Liver (tissue), 9 donors: ENCODE measurements around the gene PSPC1. TPM values are rescaled to one million over a fixed set of nuclear protein-coding genes. Genes with fewer than 3 reads are reported as not detected.

Experiments used
- DNase-seq: peaks from one replicate; pipeline ENCODE4 v3.0.0-alpha.2; 2017; ENCODE audit warnings: low spot score
- H3K27ac ChIP-seq, 2 donors: one replicate each; pipeline ENCODE4 v1.7.0; 2013; ENCODE audit warnings: inconsistent platforms in 2 of 2, low read length in 2 of 2, control low read depth in 1 of 2, low read depth in 1 of 2, mild to moderate bottlenecking in 1 of 2
- H3K27me3 ChIP-seq, 4 donors: one replicate each; pipeline versions ENCODE4 v1.6.1 to v1.7.0; 2013; ENCODE audit warnings: low read length in 3 of 4, inconsistent platforms in 1 of 4, mild to moderate bottlenecking in 1 of 4, moderate library complexity in 1 of 4; ENCODE audit not compliant: control insufficient read depth in 4 of 4, insufficient read depth in 4 of 4
- H3K36me3 ChIP-seq, 4 donors: one replicate each; pipeline versions ENCODE4 v1.6.1 to v1.7.0; 2013; ENCODE audit warnings: low read length in 3 of 4, mild to moderate bottlenecking in 3 of 4, low read depth in 1 of 4, moderate library complexity in 1 of 4; ENCODE audit not compliant: control insufficient read depth in 4 of 4, insufficient read depth in 3 of 4
- H3K4me1 ChIP-seq, 4 donors: one replicate each; pipeline versions ENCODE4 v1.6.1 to v1.7.0; 2013; ENCODE audit warnings: low read length in 3 of 4, mild to moderate bottlenecking in 3 of 4, moderate library complexity in 1 of 4; ENCODE audit not compliant: control insufficient read depth in 4 of 4, insufficient read depth in 4 of 4
- H3K4me3 ChIP-seq, 3 donors: one replicate each; pipeline versions ENCODE4 v1.6.1 to v1.7.0; 2013; ENCODE audit warnings: low read length in 3 of 3, control low read depth in 1 of 3, low read depth in 1 of 3, mild to moderate bottlenecking in 1 of 3
- H3K9ac ChIP-seq, 2 donors: one replicate each; pipeline ENCODE4 v1.7.0; 2013; ENCODE audit warnings: low read length in 2 of 2, mild to moderate bottlenecking in 2 of 2, moderate library complexity in 2 of 2, control low read depth in 1 of 2, low read depth in 1 of 2
- H3K9me3 ChIP-seq, 4 donors: one replicate each; pipeline versions ENCODE4 v1.6.1 to v1.7.0; 2013; ENCODE audit warnings: low read length in 3 of 4; ENCODE audit not compliant: control insufficient read depth in 4 of 4
- ATF3 ChIP-seq: IDR thresholded peaks from 2 replicates; pipeline ENCODE4 v1.6.1; 2016; ENCODE audit warnings: antibody characterized with exemption
- CTCF ChIP-seq: fragments of 150-350 bp; IDR thresholded peaks from 2 replicates; pipeline ENCODE4 v1.5.1; 2017; ENCODE audit warnings: improper control_type of control experiment, low read depth, low read length; ENCODE audit not compliant: missing input control
- EGR1 ChIP-seq, 2 donors: IDR thresholded peaks; 2 replicates each; pipeline ENCODE4 v1.6.1; 2016 to 2018; ENCODE audit warnings: antibody characterized with exemption in 2 of 2, low read depth in 2 of 2
- FOXA1 ChIP-seq: IDR thresholded peaks from 2 replicates; pipeline ENCODE4 v1.6.1; 2016; ENCODE audit warnings: antibody characterized with exemption
- FOXA2 ChIP-seq: IDR thresholded peaks from 2 replicates; pipeline ENCODE4 v1.6.1; 2016; ENCODE audit warnings: antibody characterized with exemption
- GABPA ChIP-seq, 2 donors: IDR thresholded peaks in 1 of 2; conservative IDR thresholded peaks in 1 of 2; 2 replicates each; pipeline ENCODE4 v1.6.1; 2016; ENCODE audit warnings: antibody characterized with exemption in 2 of 2, mild to moderate bottlenecking in 1 of 2, moderate library complexity in 1 of 2
- HNF4A ChIP-seq, 2 donors: conservative IDR thresholded peaks; 2 replicates each; pipeline ENCODE4 v1.6.1; 2016; ENCODE audit warnings: antibody characterized with exemption in 2 of 2, mild to moderate bottlenecking in 2 of 2
- HNF4G ChIP-seq: IDR thresholded peaks from 2 replicates; pipeline ENCODE4 v1.6.1; 2016; ENCODE audit warnings: antibody characterized with exemption
- JUND ChIP-seq, 2 donors: IDR thresholded peaks; 2 replicates each; pipeline ENCODE4 v1.6.1; 2016; ENCODE audit warnings: antibody characterized with exemption in 2 of 2
- MAX ChIP-seq: IDR thresholded peaks from 2 replicates; pipeline ENCODE4 v1.6.1; 2016; ENCODE audit warnings: antibody characterized with exemption
- NR2F2 ChIP-seq: IDR thresholded peaks from 2 replicates; pipeline ENCODE4 v1.6.1; 2016; ENCODE audit warnings: antibody characterized with exemption
- RAD21 ChIP-seq, 2 donors: IDR thresholded peaks; 2 replicates each; pipeline ENCODE4 v1.6.1; 2016; ENCODE audit warnings: antibody characterized with exemption in 2 of 2, mild to moderate bottlenecking in 2 of 2
- RXRA ChIP-seq, 2 donors: IDR thresholded peaks; 2 replicates each; pipeline ENCODE4 v1.6.1; 2017 to 2018; ENCODE audit warnings: antibody characterized with exemption in 2 of 2, mild to moderate bottlenecking in 1 of 2
- SP1 ChIP-seq: IDR thresholded peaks from 2 replicates; pipeline ENCODE4 v1.6.1; 2018; ENCODE audit warnings: antibody characterized with exemption, mild to moderate bottlenecking
- TAF1 ChIP-seq: conservative IDR thresholded peaks from 2 replicates; pipeline ENCODE4 v1.6.1; 2016; ENCODE audit warnings: antibody characterized with exemption, mild to moderate bottlenecking
- YY1 ChIP-seq: IDR thresholded peaks from 2 replicates; pipeline ENCODE4 v1.6.1; 2016; ENCODE audit warnings: antibody characterized with exemption, mild to moderate bottlenecking
- ZBTB33 ChIP-seq: IDR thresholded peaks from 2 replicates; pipeline ENCODE4 v1.6.1; 2016; ENCODE audit warnings: antibody characterized with exemption
- WGBS: extraction: QIAGEN DNeasy Blood & Tissue Kit; methylation state at CpG from one replicate; pipeline ENCODE4 v1.1.7; 2013; 5-methylcytosine and 5-hydroxymethylcytosine counted together
- polyA plus RNA-seq, 2 donors: library from polyadenylated mRNA; stranded (reverse) in 1 of 2; unstranded in 1 of 2; fragments of 200-250 nt in 1 of 2; fragments of >200 nt in 1 of 2; fragmentation: Nextera tagmentation in 1 of 2; extraction: Ambion mirVana in 1 of 2; gene quantifications; one replicate each; pipeline versions ENCODE4 v1.2.1 to v1.2.3, GENCODE V29; 2013 to 2015
- total RNA-seq, 2 donors: library from RNA; depleted of rRNA; stranded (reverse); fragments of >200 nt; gene quantifications; one replicate each; pipeline ENCODE4 v1.2.3, GENCODE V29; 2014
- TF ChIP-seq, protein P1 (sequence below): IDR thresholded peaks from 2 replicates; pipeline ENCODE4 v1.6.1; 2016; ENCODE audit warnings: antibody characterized with exemption, mild to moderate bottlenecking
- donor health status: healthy.
- donor health status: healthy.
- donor health status: healthy.
- donor health status: healthy.
- donor health status: healthy.

Gene PSPC1
- total and polyA plus RNA-seq, 4 donors, result 7.8 to 38.2 (median 20.1) TPM

DNA sequence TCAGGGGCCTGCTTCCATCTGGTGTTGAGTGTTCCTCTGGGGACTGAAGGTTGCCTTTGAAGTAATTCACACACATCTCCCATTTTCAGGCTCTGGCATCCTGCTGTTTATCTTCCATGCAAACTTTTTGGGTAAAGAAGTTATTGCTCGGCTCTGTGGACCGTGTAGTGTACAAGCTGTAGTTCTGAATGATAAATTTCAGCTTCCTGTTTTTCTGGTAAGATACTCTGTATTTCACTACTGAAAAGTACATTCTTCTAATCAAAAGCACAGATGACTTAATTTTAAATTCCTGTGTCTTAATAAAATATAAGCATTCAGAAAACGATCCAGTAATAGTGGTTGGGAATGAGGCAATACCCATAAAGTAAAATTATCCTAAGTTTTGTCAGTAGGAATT is 112.6 kb downstream of the PSPC1 start:
- no peaks in the 10 kb centered on the region for H3K27me3 ChIP-seq
- no peaks in the 10 kb centered on the region for H3K4me1 ChIP-seq
- 79% methylated on average over 3 of the region's 3 CpGs for WGBS
- peaks cover 26 to 79% (median 66%) of the 10 kb centered on the region in 4 donors for H3K36me3 ChIP-seq
- H3K9ac ChIP-seq, result no peak overlapping the region
- no peak overlapping the region for H3K27ac ChIP-seq
- no peak overlapping the region for H3K4me3 ChIP-seq
- no peak for TF ChIP-seq RXRA (IDR thresholded peaks at IDR 0.05)
- no peak for TF ChIP-seq ATF3
- TF ChIP-seq, protein P1, sequence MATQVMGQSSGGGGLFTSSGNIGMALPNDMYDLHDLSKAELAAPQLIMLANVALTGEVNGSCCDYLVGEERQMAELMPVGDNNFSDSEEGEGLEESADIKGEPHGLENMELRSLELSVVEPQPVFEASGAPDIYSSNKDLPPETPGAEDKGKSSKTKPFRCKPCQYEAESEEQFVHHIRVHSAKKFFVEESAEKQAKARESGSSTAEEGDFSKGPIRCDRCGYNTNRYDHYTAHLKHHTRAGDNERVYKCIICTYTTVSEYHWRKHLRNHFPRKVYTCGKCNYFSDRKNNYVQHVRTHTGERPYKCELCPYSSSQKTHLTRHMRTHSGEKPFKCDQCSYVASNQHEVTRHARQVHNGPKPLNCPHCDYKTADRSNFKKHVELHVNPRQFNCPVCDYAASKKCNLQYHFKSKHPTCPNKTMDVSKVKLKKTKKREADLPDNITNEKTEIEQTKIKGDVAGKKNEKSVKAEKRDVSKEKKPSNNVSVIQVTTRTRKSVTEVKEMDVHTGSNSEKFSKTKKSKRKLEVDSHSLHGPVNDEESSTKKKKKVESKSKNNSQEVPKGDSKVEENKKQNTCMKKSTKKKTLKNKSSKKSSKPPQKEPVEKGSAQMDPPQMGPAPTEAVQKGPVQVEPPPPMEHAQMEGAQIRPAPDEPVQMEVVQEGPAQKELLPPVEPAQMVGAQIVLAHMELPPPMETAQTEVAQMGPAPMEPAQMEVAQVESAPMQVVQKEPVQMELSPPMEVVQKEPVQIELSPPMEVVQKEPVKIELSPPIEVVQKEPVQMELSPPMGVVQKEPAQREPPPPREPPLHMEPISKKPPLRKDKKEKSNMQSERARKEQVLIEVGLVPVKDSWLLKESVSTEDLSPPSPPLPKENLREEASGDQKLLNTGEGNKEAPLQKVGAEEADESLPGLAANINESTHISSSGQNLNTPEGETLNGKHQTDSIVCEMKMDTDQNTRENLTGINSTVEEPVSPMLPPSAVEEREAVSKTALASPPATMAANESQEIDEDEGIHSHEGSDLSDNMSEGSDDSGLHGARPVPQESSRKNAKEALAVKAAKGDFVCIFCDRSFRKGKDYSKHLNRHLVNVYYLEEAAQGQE, result no peak
- no peak for TF ChIP-seq MAX
- no peak for TF ChIP-seq TAF1
- no peak for TF ChIP-seq YY1
- TF ChIP-seq FOXA1, result no peak
- no peak for TF ChIP-seq GABPA (IDR thresholded peaks at IDR 0.05 in 1 of 2, conservative IDR thresholded peaks at IDR 0.05 in 1 of 2)
- TF ChIP-seq SP1, result no peak
- TF ChIP-seq NR2F2, result no peak
- TF ChIP-seq JUND (IDR thresholded peaks at IDR 0.05), result no peak
- no peak for TF ChIP-seq ZBTB33
- no peak for TF ChIP-seq FOXA2
- no peak for TF ChIP-seq HNF4G
- no peak for TF ChIP-seq RAD21 (IDR thresholded peaks at IDR 0.05)
- no peak for TF ChIP-seq CTCF
- TF ChIP-seq EGR1 (IDR thresholded peaks at IDR 0.05; ENCODE audit: low read depth in 2 of 2), result no peak
- H3K9me3 ChIP-seq, result no peaks in the 10 kb centered on the region
- no peak for DNase-seq

GRCh38 chr13:19668778-19669177 is 114.0 kb downstream of the PSPC1 start:
- no peaks in the 10 kb centered on the region for H3K9me3 ChIP-seq
- peaks cover 24 to 72% (median 67%) of the 10 kb centered on the region in 4 donors for H3K36me3 ChIP-seq
- no peak overlapping the region for H3K27ac ChIP-seq
- H3K4me1 ChIP-seq, result no peaks in the 10 kb centered on the region
- no peak for DNase-seq
- WGBS, result 96% methylated on average over 9 of the region's 9 CpGs
- no peak overlapping the region for H3K4me3 ChIP-seq
- no peak for TF ChIP-seq TAF1
- TF ChIP-seq MAX, result no peak
- TF ChIP-seq, protein P1, result no peak
- no peak for TF ChIP-seq GABPA (IDR thresholded peaks at IDR 0.05 in 1 of 2, conservative IDR thresholded peaks at IDR 0.05 in 1 of 2)
- TF ChIP-seq FOXA2, result no peak
- no peak for TF ChIP-seq ATF3
- TF ChIP-seq NR2F2, result no peak
- TF ChIP-seq RXRA (IDR thresholded peaks at IDR 0.05), result no peak
- TF ChIP-seq HNF4A (conservative IDR thresholded peaks at IDR 0.05), result no peak
- TF ChIP-seq SP1, result no peak
- H3K9ac ChIP-seq, result no peak overlapping the region
- no peaks in the 10 kb centered on the region for H3K27me3 ChIP-seq
